ENCODE results near the gene MDP1. TPM values are rescaled to one million over a fixed set of nuclear protein-coding genes. Genes with fewer than 3 reads are reported as not detected.
A peak's percentile ranks its signal among the peaks of the same experiment; 100 is the strongest.

Gene MDP1
- total RNA-seq, 1 experiment from 2014 or later: 18.8 TPM

GRCh38 chr14:24172871-24173281, 43.0 kb downstream of the MDP1 start:
- Histone ChIP-seq H3K4me2 (ENCODE audit: insufficient read depth, insufficient read length, low read length) (no peak overlapping the region), H3K56ac (ENCODE audit: insufficient read length, low read depth, low read length) (no peak overlapping the region), H2AK5ac (ENCODE audit: insufficient read length, low read length) (no peak overlapping the region), H3K27ac (ENCODE audit: insufficient read length, low read depth, low read length) (no peak overlapping the region), H3K23me2 (ENCODE audit: insufficient read length, low read depth, low read length, poor library complexity, severe bottlenecking) (peaks cover 10% of the 10 kb centered on the region), H2BK5ac (ENCODE audit: insufficient read length, low read length) (no peak overlapping the region), H2BK15ac (ENCODE audit: low read depth, low read length) (no peak overlapping the region), H3K4me1 (ENCODE audit: insufficient read depth, low read length) (no peaks in the 10 kb centered on the region), H3K79me2 (ENCODE audit: insufficient read depth, low read length) (no peaks in the 10 kb centered on the region), H4K8ac (replicated peaks; ENCODE audit: insufficient read length, low read depth, low read length) (no peak overlapping the region), H4K5ac (ENCODE audit: insufficient read length, low read depth, low read length) (no peak overlapping the region), H4K20me1 (ENCODE audit: control insufficient read depth, insufficient read depth, insufficient read length) (no peaks in the 10 kb centered on the region), H2BK12ac (ENCODE audit: insufficient read length, low read depth, low read length) (no peak overlapping the region), H2BK120ac (ENCODE audit: low read depth, low read length, poor library complexity, severe bottlenecking) (no peak overlapping the region), H3K9me3 (ENCODE audit: control insufficient read depth, low read depth, low read length) (no peaks in the 10 kb centered on the region), H3K79me1 (ENCODE audit: insufficient read depth, low read depth, low read length, poor library complexity, severe bottlenecking) (no peaks in the 10 kb centered on the region), H3K4ac (ENCODE audit: low read depth, low read length) (no peak overlapping the region), H3K9ac (ENCODE audit: extremely low read depth, insufficient read length, low read length) (no peak overlapping the region), H2BK20ac (ENCODE audit: low read depth, low read length, poor library complexity, severe bottlenecking) (no peak overlapping the region), H3T11ph (ENCODE audit: low read length) (no peak overlapping the region), H3K27me3 (ENCODE audit: insufficient read depth, low read length) (no peaks in the 10 kb centered on the region), H3K23ac (ENCODE audit: insufficient read length, low read depth, low read length) (no peak overlapping the region), H3K18ac (ENCODE audit: insufficient read length, low read depth, low read length) (no peak overlapping the region), H3K14ac (ENCODE audit: insufficient read depth, low read length) (no peak overlapping the region), H2AFZ (ENCODE audit: low read length) (no peak overlapping the region), H4K91ac (ENCODE audit: insufficient read length, low read depth, low read length) (no peak overlapping the region)
- Mint-ChIP-seq H3K27ac (no peak overlapping the region), H3K36me3 (ENCODE audit: insufficient read depth in 1 of 3, low read depth in 3 of 3) (peaks cover 7 to 25% (median 23%) of the 10 kb centered on the region in 3 experiments; a peak in 6 of 7 replicates), H3K4me3 (peak overlapping the region; percentile 69 to 75; a peak in 4 of 5 replicates), H3K4me1 (peaks cover 5 to 13% of the 10 kb centered on the region in 2 experiments; a peak in 3 of 4 replicates), H3K27me3 (ENCODE audit: low read depth) (no peaks in the 10 kb centered on the region; the same call in 1 of the 2 replicates), H3K9me3 (no peaks in the 10 kb centered on the region; a peak in 1 of 5 replicates)
- TF ChIP-seq CTCF (conservative IDR thresholded peaks at IDR 0.05): no peak
- no peak for DNase-seq
- no CpG with 5 or more reads among the region's 20 CpGs for WGBS (ENCODE audit: extremely low coverage, insufficient read length, low lambda C conversion rate)
